Ishikawa (cell line): ENCODE data around the gene ATP2C1.

ENCODE experiments used
- CEBPB ChIP-seq: IDR thresholded peaks from 2 replicates; pipeline ENCODE4 v1.6.1; 2012
- CREB1 ChIP-seq: IDR thresholded peaks from 2 replicates; pipeline ENCODE4 v1.6.1; 2012; ENCODE audit warnings: low read depth
- EGR1 ChIP-seq: IDR thresholded peaks from 2 replicates; pipeline ENCODE4 v1.6.1; 2012
- EP300 ChIP-seq: IDR thresholded peaks from 2 replicates; pipeline ENCODE4 v1.6.1; 2012; ENCODE audit warnings: borderline replicate concordance
- FOXM1 ChIP-seq: IDR thresholded peaks from 2 replicates; pipeline ENCODE4 v1.6.1; 2012; ENCODE audit warnings: low read depth, borderline replicate concordance
- NFIC ChIP-seq: IDR thresholded peaks from 2 replicates; pipeline ENCODE4 v1.6.1; 2012
- RAD21 ChIP-seq: IDR thresholded peaks from 2 replicates; pipeline ENCODE4 v1.6.1; 2012; ENCODE audit warnings: low read depth
- TAF1 ChIP-seq: IDR thresholded peaks from 2 replicates; pipeline ENCODE4 v1.6.1; 2012; ENCODE audit warnings: low read depth, mild to moderate bottlenecking
- TCF12 ChIP-seq: IDR thresholded peaks from 2 replicates; pipeline ENCODE4 v1.6.1; 2012; ENCODE audit warnings: low read depth
- TEAD4 ChIP-seq: IDR thresholded peaks from 2 replicates; pipeline ENCODE4 v1.6.1; 2012
- YY1 ChIP-seq: IDR thresholded peaks from 2 replicates; pipeline ENCODE4 v1.6.1; 2012; ENCODE audit warnings: low read depth
- ZBTB7A ChIP-seq: IDR thresholded peaks from 2 replicates; pipeline ENCODE4 v1.6.1; 2012; ENCODE audit warnings: low read depth
- TF ChIP-seq, protein P1 (sequence below): IDR thresholded peaks from 2 replicates; pipeline ENCODE4 v1.6.1; 2012
- TF ChIP-seq, protein P2 (sequence below): IDR thresholded peaks from 2 replicates; pipeline ENCODE4 v1.6.1; 2012
- TF ChIP-seq, protein P3 (sequence below): IDR thresholded peaks from 2 replicates; pipeline ENCODE4 v1.6.1; 2012; ENCODE audit warnings: low read depth, mild to moderate bottlenecking

Gene ATP2C1, protein sequence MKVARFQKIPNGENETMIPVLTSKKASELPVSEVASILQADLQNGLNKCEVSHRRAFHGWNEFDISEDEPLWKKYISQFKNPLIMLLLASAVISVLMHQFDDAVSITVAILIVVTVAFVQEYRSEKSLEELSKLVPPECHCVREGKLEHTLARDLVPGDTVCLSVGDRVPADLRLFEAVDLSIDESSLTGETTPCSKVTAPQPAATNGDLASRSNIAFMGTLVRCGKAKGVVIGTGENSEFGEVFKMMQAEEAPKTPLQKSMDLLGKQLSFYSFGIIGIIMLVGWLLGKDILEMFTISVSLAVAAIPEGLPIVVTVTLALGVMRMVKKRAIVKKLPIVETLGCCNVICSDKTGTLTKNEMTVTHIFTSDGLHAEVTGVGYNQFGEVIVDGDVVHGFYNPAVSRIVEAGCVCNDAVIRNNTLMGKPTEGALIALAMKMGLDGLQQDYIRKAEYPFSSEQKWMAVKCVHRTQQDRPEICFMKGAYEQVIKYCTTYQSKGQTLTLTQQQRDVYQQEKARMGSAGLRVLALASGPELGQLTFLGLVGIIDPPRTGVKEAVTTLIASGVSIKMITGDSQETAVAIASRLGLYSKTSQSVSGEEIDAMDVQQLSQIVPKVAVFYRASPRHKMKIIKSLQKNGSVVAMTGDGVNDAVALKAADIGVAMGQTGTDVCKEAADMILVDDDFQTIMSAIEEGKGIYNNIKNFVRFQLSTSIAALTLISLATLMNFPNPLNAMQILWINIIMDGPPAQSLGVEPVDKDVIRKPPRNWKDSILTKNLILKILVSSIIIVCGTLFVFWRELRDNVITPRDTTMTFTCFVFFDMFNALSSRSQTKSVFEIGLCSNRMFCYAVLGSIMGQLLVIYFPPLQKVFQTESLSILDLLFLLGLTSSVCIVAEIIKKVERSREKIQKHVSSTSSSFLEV

DNA sequence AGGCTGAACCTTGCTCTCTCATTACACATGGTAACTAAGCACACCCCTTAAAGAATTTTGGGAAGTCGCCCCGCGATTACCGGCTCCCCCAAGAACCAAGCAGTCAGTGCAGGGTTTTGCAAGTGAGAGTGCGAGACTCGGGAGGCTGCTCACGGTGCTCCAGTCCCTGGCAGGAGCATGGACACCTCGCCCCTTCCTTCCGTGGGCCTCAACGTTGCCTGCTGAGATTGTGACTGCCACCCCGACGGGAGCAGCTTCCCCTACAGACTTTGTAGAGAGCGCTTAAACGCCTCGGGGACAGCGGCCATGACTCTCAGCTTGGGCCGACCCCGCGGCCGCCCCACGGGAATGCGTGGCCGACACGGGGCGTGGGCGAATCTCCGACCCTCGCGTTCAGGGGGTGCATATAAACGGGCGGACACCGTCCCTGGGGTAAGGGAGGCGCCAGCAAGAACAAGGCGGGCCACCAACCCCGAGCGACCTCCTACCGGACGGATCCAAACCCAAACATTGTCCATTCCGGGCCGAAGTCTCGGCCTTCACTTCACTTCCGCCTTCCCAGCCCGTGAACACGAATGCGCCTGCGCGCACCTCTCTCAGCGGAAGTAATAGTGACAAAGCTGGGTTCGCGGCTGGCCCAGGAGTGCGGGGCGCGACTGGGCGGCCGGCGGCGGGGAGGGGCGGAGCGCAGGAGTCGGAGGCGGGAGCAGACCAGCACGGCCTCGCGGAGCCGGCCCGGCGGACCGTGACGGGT, at the start of gene ATP2C1:
Gene ATP2C1, plus strand, starts transcription at position 709 of the 754 bp plus-strand sequence. CDS start 686 bp downstream, outside the sequence.
- TF ChIP-seq ZBTB7A, result no peak
- TF ChIP-seq CEBPB, result no peak
- peak; percentile 81 for TF ChIP-seq TAF1
- 0 out of 2 replicates have a peak, but pooled peaks have one; percentile 6 for TF ChIP-seq EP300
- TF ChIP-seq, protein P1, sequence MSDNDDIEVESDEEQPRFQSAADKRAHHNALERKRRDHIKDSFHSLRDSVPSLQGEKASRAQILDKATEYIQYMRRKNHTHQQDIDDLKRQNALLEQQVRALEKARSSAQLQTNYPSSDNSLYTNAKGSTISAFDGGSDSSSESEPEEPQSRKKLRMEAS, result peak; percentile 67
- TF ChIP-seq, protein P2, sequence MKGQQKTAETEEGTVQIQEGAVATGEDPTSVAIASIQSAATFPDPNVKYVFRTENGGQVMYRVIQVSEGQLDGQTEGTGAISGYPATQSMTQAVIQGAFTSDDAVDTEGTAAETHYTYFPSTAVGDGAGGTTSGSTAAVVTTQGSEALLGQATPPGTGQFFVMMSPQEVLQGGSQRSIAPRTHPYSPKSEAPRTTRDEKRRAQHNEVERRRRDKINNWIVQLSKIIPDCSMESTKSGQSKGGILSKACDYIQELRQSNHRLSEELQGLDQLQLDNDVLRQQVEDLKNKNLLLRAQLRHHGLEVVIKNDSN, result no peak
- 0 out of 2 replicates have a peak, but pooled peaks have one; percentile 12 for TF ChIP-seq EGR1
- TF ChIP-seq CREB1, result no peak
- TF ChIP-seq, protein P3, sequence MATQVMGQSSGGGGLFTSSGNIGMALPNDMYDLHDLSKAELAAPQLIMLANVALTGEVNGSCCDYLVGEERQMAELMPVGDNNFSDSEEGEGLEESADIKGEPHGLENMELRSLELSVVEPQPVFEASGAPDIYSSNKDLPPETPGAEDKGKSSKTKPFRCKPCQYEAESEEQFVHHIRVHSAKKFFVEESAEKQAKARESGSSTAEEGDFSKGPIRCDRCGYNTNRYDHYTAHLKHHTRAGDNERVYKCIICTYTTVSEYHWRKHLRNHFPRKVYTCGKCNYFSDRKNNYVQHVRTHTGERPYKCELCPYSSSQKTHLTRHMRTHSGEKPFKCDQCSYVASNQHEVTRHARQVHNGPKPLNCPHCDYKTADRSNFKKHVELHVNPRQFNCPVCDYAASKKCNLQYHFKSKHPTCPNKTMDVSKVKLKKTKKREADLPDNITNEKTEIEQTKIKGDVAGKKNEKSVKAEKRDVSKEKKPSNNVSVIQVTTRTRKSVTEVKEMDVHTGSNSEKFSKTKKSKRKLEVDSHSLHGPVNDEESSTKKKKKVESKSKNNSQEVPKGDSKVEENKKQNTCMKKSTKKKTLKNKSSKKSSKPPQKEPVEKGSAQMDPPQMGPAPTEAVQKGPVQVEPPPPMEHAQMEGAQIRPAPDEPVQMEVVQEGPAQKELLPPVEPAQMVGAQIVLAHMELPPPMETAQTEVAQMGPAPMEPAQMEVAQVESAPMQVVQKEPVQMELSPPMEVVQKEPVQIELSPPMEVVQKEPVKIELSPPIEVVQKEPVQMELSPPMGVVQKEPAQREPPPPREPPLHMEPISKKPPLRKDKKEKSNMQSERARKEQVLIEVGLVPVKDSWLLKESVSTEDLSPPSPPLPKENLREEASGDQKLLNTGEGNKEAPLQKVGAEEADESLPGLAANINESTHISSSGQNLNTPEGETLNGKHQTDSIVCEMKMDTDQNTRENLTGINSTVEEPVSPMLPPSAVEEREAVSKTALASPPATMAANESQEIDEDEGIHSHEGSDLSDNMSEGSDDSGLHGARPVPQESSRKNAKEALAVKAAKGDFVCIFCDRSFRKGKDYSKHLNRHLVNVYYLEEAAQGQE, result no peak
- no peak for TF ChIP-seq TCF12
- TF ChIP-seq YY1, result peak; percentile 80
- TF ChIP-seq TEAD4, result no peak
- TF ChIP-seq NFIC, result no peak
- TF ChIP-seq RAD21, result no peak
- no peak for TF ChIP-seq FOXM1

DNA sequence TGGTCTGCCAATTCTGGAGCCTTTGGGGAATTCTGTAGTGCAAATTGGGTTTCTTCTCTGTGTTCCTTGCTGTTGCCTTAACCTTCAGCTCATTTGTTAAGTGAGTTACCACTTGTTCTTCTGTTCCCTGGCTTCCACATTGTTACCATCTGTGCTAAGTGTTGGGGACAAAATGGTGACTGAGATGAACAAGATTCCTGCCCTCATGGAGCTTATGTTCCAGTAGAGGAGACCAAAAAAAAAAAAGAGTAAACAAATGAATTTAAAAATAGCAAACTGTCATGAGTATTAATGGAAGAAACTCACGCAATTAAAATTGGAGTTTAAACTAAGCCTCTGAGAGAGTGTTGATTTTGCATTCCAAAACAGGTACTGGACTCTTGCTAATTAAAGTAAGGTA, 49.4 kb upstream of the ATP2C1 start:
- TF ChIP-seq FOXM1 (no peak), TEAD4 (no peak), TAF1 (no peak), EP300 (no peak), RAD21 (no peak)
- TF ChIP-seq, protein P1, result no peak

DNA sequence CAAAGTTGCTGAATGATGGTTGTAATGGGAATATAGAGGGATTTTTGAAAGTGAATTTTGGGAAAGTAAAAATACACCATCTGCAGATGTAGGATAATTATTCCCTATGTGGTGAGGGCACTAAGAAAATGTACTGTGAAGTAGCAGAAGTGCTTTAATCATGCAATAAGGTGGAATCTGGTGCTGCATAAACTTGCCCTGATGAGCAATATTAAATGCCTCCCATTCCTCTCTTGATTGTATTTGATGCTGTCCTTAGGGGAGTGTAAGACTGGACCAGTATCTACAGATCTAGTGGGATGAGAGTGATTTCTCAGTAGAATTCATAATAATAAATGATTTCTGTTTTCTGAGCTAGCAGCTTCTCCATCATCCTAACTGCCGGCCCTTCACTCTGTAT, 47.7 kb upstream of the ATP2C1 start:
- TF ChIP-seq FOXM1 (no peak), EP300 (no peak), TCF12 (no peak), YY1 (no peak), NFIC (no peak), RAD21 (no peak), TAF1 (no peak), CEBPB (no peak), ZBTB7A (no peak), TEAD4 (no peak)
- TF ChIP-seq, protein P3, result no peak

DNA sequence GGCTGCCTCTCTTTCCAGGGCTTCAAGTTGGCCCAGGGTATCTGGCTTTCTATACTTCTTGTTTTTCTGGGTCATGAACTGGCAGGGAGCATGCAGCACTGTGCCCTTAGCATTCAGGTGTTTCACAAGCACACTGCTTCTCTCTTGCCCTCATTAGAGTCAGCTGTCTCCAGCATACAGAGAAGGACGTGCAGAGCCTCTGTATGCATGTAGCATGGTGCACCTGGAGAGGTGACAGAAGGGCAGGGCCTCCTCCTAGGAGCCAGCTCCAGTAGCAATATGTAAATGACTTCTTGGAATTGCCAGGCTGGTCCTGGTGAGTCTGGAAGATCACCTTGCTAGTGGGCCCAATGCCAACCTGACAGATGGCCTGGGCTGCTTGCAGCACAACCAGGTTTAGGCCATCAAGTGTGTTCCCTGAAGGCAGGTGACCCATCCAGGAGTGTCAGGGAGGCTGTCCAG, 44.8 kb upstream of the ATP2C1 start:
- TF ChIP-seq ZBTB7A, result no peak
- 0 out of 2 replicates have a peak, but pooled peaks have one; percentile 21 for TF ChIP-seq TEAD4
- TF ChIP-seq TCF12, result no peak
- no peak for TF ChIP-seq YY1
- TF ChIP-seq, protein P1, result no peak
- no peak for TF ChIP-seq FOXM1
- TF ChIP-seq, protein P2, result no peak
- peak; percentile 76 for TF ChIP-seq NFIC
